Measurements from ENCODE around the gene MYCBPAP.

MYCBPAP gene

GRCh38 chr17:50538549-50539410, 30.5 kb downstream of the MYCBPAP start:
- TF ChIP-seq CTCF (IDR thresholded peaks at IDR 0.05; ENCODE audit: control extremely low read depth, extremely low read depth, low read depth, missing control alignments): no peak
- CTCF ChIA-PET: interaction anchor here (1.5 kb wide), 1 partner anchor 17 kb away, joined by 3 read pairs; no protein-coding TSS in a partner anchor
- DNase-seq (ENCODE audit: extremely low spot score): no peak
- POLR2A ChIA-PET: no interaction called here

GRCh38 chr17:50539762-50540559, 31.7 kb downstream of the MYCBPAP start:
- ChIA-PET CTCF (interaction anchor here (1.5 to 2.0 kb wide), 2 partner anchors 11 to 16 kb away, joined by 3 to 4 read pairs; no protein-coding TSS in a partner anchor), POLR2A (no interaction called here)
- TF ChIP-seq CTCF (IDR thresholded peaks at IDR 0.05; ENCODE audit: control extremely low read depth, extremely low read depth, low read depth, missing control alignments): no peak
- no peak for DNase-seq (ENCODE audit: extremely low spot score)

GRCh38 chr17:50540560-50541401, 32.5 kb downstream of the MYCBPAP start:
- ChIA-PET CTCF (interaction anchor here (1.0 to 2.0 kb wide), 7 partner anchors 12 to 312 kb away, joined by 3 to 10 read pairs (median 5); partner anchors contain the start of gene RSAD1), POLR2A (no interaction called here)
- TF ChIP-seq CTCF (IDR thresholded peaks at IDR 0.05; ENCODE audit: control extremely low read depth, extremely low read depth, low read depth, missing control alignments): no peak
- no peak for DNase-seq (ENCODE audit: extremely low spot score)

GRCh38 chr17:50541402-50541715, 33.1 kb downstream of the MYCBPAP start:
- CTCF ChIA-PET: interaction anchor here (0.8 to 2.0 kb wide), 11 partner anchors 11 to 416 kb away, joined by 3 to 10 read pairs (median 4); partner anchors contain the start of gene RSAD1
- no peak for TF ChIP-seq CTCF (IDR thresholded peaks at IDR 0.05; ENCODE audit: control extremely low read depth, extremely low read depth, low read depth, missing control alignments)
- POLR2A ChIA-PET: interaction anchor here (1.2 kb wide), 1 partner anchor 325 kb away, joined by 6 read pairs; the partner anchor contains the start of gene TOB1
- no peak for DNase-seq (ENCODE audit: extremely low spot score)

GRCh38 chr17:50541716-50542688, 33.8 kb downstream of the MYCBPAP start:
- ChIA-PET POLR2A (interaction anchor here (1.2 kb wide), 1 partner anchor 324 kb away, joined by 6 read pairs; the partner anchor contains the start of gene TOB1), CTCF (interaction anchor here (0.8 to 2.9 kb wide), 14 partner anchors 9 to 415 kb away, joined by 3 to 11 read pairs (median 4); partner anchors contain the start of gene RSAD1)
- DNase-seq (ENCODE audit: extremely low spot score): peak; percentile 98
- TF ChIP-seq CTCF (IDR thresholded peaks at IDR 0.05; ENCODE audit: control extremely low read depth, extremely low read depth, low read depth, missing control alignments): peak; percentile 27

Data from GM10248 (cell line).